Brain microvascular endothelial cell (primary cell): ENCODE results near the gene CCL14.
"Not testable (repeated sequence)": the region's sequence is repeated elsewhere in the genome, so short reads cannot be mapped to it uniquely, and the experiment has no call there.

Experiments used
- DNase-seq: peaks from one replicate; pipeline ENCODE4 v3.0.0-alpha.2; 2020
- H3K27ac ChIP-seq: fragments of 250-450 bp; sonication (Bioruptor Pico); 2 replicates; pipeline ENCODE4 v1.5.1; 2020; ENCODE audit warnings: mild to moderate bottlenecking, moderate library complexity
- H3K27me3 ChIP-seq: fragments of 250-450 bp; sonication (Bioruptor Pico); replicated peaks from 2 replicates; pipeline ENCODE4 v1.5.1; 2020; ENCODE audit warnings: mild to moderate bottlenecking
- H3K36me3 ChIP-seq: fragments of 250-450 bp; sonication (Bioruptor Pico); replicated peaks from 2 replicates; pipeline ENCODE4 v1.5.1; 2020; ENCODE audit warnings: mild to moderate bottlenecking
- H3K4me3 ChIP-seq: 2 replicates; pipeline ENCODE4 v1.5.1; 2011; ENCODE audit warnings: low read depth, mild to moderate bottlenecking, control low read depth, low read length, moderate library complexity
- CTCF ChIP-seq: IDR thresholded peaks from 2 replicates; pipeline ENCODE4 v1.5.1; 2011; ENCODE audit warnings: low read depth, mild to moderate bottlenecking, moderate library complexity, low read length, control low read depth, inconsistent platforms; ENCODE audit errors: missing control alignments
- in situ Hi-C: cut with HindIII; loops from 2 replicates; pipeline ENCODE4 v1.10.0; 2017; ENCODE audit warnings: low sequenced_read_pairs, low pct_ligation_motif_present

The CCL14 gene

GRCh38 chr17:36000732-36001109, 14.2 kb upstream of the CCL14 start:
- TF ChIP-seq CTCF: no peak
- Histone ChIP-seq H3K36me3 (no peaks in the 10 kb centered on the region), H3K27ac (no peak overlapping the region), H3K27me3 (no peaks in the 10 kb centered on the region), H3K4me3 (no peak overlapping the region)
- no peak for DNase-seq
- in situ Hi-C loops: no loop called here

GRCh38 chr17:35998756-35999155, 12.2 kb upstream of the CCL14 start:
- Histone ChIP-seq H3K36me3 (no peaks in the 10 kb centered on the region), H3K27me3 (no peaks in the 10 kb centered on the region), H3K4me3 (no peak overlapping the region), H3K27ac (no peak overlapping the region)
- no peak for TF ChIP-seq CTCF
- no peak for DNase-seq
- in situ Hi-C loops: no loop called here

- no peak for DNase-seq
- no peak overlapping the region for H3K27ac ChIP-seq
- in situ Hi-C loops: no loop called here
- no peak overlapping the region for H3K4me3 ChIP-seq
- no peaks in the 10 kb centered on the region for H3K27me3 ChIP-seq
- no peak for TF ChIP-seq CTCF
- H3K36me3 ChIP-seq: no peaks in the 10 kb centered on the region
These were observed 11.6 kb upstream of the CCL14 start for GRCh38 chr17:35998018-35998545.

GRCh38 chr17:35995346-35995745, 8.8 kb upstream of the CCL14 start:
- H3K27ac ChIP-seq, H3K27me3 ChIP-seq, H3K36me3 ChIP-seq, in situ Hi-C loops, H3K4me3 ChIP-seq, DNase-seq: not testable (repeated sequence)

- DNase-seq: no peak
- H3K27ac ChIP-seq: no peak overlapping the region
- in situ Hi-C loops: no loop called here
- H3K27me3 ChIP-seq: no peaks in the 10 kb centered on the region
- no peaks in the 10 kb centered on the region for H3K36me3 ChIP-seq
- H3K4me3 ChIP-seq: no peak overlapping the region
- TF ChIP-seq CTCF: no peak
These were observed 4.5 kb upstream of the CCL14 start for GRCh38 chr17:35991075-35991474.

GRCh38 chr17:35988164-35988563, 1.6 kb upstream of the CCL14 start:
- H3K4me3 ChIP-seq: no peak overlapping the region
- H3K27ac ChIP-seq: no peak overlapping the region
- H3K27me3 ChIP-seq: no peaks in the 10 kb centered on the region
- TF ChIP-seq CTCF: no peak
- H3K36me3 ChIP-seq: no peaks in the 10 kb centered on the region
- no peak for DNase-seq
- in situ Hi-C loops: no loop called here
